ENCODE results near the gene DNAH3. TPM values are rescaled to one million over a fixed set of nuclear protein-coding genes. Genes with fewer than 3 reads are reported as not detected.

Gene DNAH3
- total and polyA plus RNA-seq, 2 of the 13 experiments (the other 11 are each of a cell fraction or from before 2014, with no cell fraction given) = 0.07 to 0.08 TPM

GRCh38 chr16:20900299-20901067 is 250.2 kb downstream of the DNAH3 start, which contains the start of the genes DCUN1D3 and LYRM1 (continued):
- TF ChIP-seq, protein P1, sequence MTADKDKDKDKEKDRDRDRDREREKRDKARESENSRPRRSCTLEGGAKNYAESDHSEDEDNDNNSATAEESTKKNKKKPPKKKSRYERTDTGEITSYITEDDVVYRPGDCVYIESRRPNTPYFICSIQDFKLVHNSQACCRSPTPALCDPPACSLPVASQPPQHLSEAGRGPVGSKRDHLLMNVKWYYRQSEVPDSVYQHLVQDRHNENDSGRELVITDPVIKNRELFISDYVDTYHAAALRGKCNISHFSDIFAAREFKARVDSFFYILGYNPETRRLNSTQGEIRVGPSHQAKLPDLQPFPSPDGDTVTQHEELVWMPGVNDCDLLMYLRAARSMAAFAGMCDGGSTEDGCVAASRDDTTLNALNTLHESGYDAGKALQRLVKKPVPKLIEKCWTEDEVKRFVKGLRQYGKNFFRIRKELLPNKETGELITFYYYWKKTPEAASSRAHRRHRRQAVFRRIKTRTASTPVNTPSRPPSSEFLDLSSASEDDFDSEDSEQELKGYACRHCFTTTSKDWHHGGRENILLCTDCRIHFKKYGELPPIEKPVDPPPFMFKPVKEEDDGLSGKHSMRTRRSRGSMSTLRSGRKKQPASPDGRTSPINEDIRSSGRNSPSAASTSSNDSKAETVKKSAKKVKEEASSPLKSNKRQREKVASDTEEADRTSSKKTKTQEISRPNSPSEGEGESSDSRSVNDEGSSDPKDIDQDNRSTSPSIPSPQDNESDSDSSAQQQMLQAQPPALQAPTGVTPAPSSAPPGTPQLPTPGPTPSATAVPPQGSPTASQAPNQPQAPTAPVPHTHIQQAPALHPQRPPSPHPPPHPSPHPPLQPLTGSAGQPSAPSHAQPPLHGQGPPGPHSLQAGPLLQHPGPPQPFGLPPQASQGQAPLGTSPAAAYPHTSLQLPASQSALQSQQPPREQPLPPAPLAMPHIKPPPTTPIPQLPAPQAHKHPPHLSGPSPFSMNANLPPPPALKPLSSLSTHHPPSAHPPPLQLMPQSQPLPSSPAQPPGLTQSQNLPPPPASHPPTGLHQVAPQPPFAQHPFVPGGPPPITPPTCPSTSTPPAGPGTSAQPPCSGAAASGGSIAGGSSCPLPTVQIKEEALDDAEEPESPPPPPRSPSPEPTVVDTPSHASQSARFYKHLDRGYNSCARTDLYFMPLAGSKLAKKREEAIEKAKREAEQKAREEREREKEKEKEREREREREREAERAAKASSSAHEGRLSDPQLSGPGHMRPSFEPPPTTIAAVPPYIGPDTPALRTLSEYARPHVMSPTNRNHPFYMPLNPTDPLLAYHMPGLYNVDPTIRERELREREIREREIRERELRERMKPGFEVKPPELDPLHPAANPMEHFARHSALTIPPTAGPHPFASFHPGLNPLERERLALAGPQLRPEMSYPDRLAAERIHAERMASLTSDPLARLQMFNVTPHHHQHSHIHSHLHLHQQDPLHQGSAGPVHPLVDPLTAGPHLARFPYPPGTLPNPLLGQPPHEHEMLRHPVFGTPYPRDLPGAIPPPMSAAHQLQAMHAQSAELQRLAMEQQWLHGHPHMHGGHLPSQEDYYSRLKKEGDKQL (CRISPR knock-in tag; IDR thresholded peaks at IDR 0.05; ENCODE audit: low read depth) = no peak
- peak; percentile 94; the same call in 1 of the 2 replicates for TF ChIP-seq ZNF33B (CRISPR knock-in tag; IDR thresholded peaks at IDR 0.05)
- peak; percentile 45; the same call in 1 of the 2 replicates for TF ChIP-seq NCOA1 (CRISPR knock-in tag; IDR thresholded peaks at IDR 0.05)
- TF ChIP-seq BRCA1 (CRISPR knock-in tag; IDR thresholded peaks at IDR 0.05) = peak; percentile 92
- TF ChIP-seq, protein P2, sequence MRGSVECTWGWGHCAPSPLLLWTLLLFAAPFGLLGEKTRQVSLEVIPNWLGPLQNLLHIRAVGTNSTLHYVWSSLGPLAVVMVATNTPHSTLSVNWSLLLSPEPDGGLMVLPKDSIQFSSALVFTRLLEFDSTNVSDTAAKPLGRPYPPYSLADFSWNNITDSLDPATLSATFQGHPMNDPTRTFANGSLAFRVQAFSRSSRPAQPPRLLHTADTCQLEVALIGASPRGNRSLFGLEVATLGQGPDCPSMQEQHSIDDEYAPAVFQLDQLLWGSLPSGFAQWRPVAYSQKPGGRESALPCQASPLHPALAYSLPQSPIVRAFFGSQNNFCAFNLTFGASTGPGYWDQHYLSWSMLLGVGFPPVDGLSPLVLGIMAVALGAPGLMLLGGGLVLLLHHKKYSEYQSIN (CRISPR knock-in tag; IDR thresholded peaks at IDR 0.05; ENCODE audit: borderline replicate concordance) = no peak
- TF ChIP-seq, protein P3, sequence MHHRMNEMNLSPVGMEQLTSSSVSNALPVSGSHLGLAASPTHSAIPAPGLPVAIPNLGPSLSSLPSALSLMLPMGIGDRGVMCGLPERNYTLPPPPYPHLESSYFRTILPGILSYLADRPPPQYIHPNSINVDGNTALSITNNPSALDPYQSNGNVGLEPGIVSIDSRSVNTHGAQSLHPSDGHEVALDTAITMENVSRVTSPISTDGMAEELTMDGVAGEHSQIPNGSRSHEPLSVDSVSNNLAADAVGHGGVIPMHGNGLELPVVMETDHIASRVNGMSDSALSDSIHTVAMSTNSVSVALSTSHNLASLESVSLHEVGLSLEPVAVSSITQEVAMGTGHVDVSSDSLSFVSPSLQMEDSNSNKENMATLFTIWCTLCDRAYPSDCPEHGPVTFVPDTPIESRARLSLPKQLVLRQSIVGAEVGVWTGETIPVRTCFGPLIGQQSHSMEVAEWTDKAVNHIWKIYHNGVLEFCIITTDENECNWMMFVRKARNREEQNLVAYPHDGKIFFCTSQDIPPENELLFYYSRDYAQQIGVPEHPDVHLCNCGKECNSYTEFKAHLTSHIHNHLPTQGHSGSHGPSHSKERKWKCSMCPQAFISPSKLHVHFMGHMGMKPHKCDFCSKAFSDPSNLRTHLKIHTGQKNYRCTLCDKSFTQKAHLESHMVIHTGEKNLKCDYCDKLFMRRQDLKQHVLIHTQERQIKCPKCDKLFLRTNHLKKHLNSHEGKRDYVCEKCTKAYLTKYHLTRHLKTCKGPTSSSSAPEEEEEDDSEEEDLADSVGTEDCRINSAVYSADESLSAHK (CRISPR knock-in tag; IDR thresholded peaks at IDR 0.05; ENCODE audit: borderline replicate concordance) = no peak
- peak; percentile 84 for TF ChIP-seq ARNTL (CRISPR knock-in tag; IDR thresholded peaks at IDR 0.05)
- peak; percentile 88 for TF ChIP-seq SALL1 (CRISPR knock-in tag; IDR thresholded peaks at IDR 0.05)
- TF ChIP-seq SAFB2 (CRISPR knock-in tag; IDR thresholded peaks at IDR 0.05; ENCODE audit: borderline replicate concordance, low read depth) = peak; percentile 69
- no peak; the same call in 1 of the 2 replicates for TF ChIP-seq SIX4 (CRISPR knock-in tag; IDR thresholded peaks at IDR 0.05)
- no peak for TF ChIP-seq ZUFSP (CRISPR knock-in tag; IDR thresholded peaks at IDR 0.05; ENCODE audit: borderline replicate concordance)
- peak; percentile 63; the same call in 1 of the 2 replicates for TF ChIP-seq ZNF775 (CRISPR knock-in tag; IDR thresholded peaks at IDR 0.05; ENCODE audit: borderline replicate concordance)

All from HepG2 (cell line).